ENCODE data around the gene ITPR1.

The ITPR1 gene

DNA sequence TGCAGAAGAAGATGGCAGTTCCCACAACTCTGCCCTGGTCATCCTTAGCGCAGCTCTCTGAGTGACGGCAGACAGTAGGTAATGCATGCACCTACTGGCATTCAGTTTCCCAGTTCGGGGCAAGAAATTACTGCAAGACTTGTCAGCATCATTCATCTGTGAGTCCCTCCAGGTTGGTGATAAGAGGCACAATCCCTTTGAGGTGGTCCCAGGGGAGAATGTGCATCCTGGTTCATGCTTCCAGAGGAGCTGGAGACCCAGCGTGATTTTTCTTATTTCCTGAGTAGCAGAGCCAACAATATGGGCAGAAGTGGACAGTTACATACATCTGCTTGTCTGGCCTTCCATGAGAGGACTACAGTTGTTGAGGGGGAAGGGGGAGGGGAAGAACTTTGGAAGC lies 250.2 kb downstream of the ITPR1 start:
- no peak for DNase-seq (ENCODE audit: low read depth in 2 of 2)
- TF ChIP-seq, protein P1, sequence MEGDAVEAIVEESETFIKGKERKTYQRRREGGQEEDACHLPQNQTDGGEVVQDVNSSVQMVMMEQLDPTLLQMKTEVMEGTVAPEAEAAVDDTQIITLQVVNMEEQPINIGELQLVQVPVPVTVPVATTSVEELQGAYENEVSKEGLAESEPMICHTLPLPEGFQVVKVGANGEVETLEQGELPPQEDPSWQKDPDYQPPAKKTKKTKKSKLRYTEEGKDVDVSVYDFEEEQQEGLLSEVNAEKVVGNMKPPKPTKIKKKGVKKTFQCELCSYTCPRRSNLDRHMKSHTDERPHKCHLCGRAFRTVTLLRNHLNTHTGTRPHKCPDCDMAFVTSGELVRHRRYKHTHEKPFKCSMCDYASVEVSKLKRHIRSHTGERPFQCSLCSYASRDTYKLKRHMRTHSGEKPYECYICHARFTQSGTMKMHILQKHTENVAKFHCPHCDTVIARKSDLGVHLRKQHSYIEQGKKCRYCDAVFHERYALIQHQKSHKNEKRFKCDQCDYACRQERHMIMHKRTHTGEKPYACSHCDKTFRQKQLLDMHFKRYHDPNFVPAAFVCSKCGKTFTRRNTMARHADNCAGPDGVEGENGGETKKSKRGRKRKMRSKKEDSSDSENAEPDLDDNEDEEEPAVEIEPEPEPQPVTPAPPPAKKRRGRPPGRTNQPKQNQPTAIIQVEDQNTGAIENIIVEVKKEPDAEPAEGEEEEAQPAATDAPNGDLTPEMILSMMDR (IDR thresholded peaks at IDR 0.05; ENCODE audit: low read depth, low read length): no peak
- no peak overlapping the region for H3K4me3 ChIP-seq (replicated peaks in 1 of 2; ENCODE audit: low read depth in 2 of 2, low read length in 2 of 2)

DNA sequence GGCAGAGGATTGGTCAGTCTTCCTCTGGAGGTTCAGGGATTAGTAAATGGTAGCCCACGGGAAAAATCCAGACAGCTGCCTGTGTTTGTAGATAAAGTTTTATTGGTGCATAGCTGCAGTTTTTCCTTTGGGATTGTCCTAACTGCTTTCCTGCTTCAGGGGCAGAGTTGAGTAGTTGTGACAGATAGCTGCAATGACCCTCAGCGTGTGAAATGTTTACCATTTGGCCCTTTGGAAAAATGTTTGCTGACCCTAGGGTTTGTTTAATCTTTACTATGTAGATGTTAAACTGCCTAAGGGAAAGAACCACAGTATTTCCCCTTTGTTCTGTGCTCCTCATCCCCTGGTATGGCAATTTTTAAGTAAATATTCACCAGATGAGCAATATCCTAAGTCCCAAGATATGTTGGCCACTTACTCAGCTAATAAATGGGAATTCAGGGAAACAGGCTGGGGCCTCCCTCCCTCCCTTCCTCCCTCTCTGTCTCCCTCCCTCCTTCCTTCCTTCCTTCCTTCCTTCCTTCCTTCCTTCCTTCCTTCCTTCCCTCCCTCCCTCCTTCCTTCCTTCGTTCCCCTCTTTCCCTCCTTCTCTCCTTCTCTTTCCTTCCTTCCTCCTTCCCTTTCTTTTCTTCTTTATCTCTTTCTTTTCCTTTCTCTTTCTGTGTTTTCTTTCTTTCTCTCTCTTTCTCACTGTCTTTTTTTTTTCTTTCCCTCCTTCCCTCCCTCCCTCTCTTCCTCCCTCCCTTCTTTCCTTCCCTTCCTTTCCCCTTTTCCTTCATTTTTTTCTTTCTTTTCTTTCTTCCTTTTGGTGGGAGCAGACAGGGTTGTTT lies 251.5 kb downstream of the ITPR1 start:
- peak; percentile 43 to 63 for DNase-seq (ENCODE audit: low read depth in 2 of 2)
- TF ChIP-seq, protein P1 (IDR thresholded peaks at IDR 0.05; ENCODE audit: low read depth, low read length): no peak

DNA sequence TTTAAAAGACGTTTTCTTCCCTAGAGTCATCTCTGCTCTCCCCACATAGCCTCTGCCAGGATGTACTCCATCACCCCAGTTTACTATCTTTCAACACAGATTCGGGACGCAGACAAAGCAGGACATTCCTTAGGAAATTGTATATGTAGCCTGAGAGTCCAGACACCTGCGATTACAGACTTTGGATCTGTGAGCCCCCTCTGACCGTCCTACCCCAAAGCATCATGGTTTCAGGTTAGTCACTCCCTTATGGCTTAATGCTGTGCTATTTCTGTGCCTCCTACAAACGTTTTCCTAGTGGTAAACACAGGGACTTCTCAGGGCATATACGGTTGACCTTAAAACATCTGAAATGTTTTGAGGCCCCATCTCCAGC lies 252.1 kb downstream of the ITPR1 start:
- TF ChIP-seq, protein P1 (IDR thresholded peaks at IDR 0.05; ENCODE audit: low read depth, low read length): no peak
- no peak overlapping the region for H3K4me3 ChIP-seq (replicated peaks in 1 of 2; ENCODE audit: low read depth in 2 of 2, low read length in 2 of 2)
- no peak for DNase-seq (ENCODE audit: low read depth in 2 of 2)

More for the DNA sequence above, 251.5 kb downstream of the ITPR1 start:
- no peak overlapping the region for H3K4me3 ChIP-seq (replicated peaks in 1 of 2; ENCODE audit: low read depth in 2 of 2, low read length in 2 of 2)

DNA sequence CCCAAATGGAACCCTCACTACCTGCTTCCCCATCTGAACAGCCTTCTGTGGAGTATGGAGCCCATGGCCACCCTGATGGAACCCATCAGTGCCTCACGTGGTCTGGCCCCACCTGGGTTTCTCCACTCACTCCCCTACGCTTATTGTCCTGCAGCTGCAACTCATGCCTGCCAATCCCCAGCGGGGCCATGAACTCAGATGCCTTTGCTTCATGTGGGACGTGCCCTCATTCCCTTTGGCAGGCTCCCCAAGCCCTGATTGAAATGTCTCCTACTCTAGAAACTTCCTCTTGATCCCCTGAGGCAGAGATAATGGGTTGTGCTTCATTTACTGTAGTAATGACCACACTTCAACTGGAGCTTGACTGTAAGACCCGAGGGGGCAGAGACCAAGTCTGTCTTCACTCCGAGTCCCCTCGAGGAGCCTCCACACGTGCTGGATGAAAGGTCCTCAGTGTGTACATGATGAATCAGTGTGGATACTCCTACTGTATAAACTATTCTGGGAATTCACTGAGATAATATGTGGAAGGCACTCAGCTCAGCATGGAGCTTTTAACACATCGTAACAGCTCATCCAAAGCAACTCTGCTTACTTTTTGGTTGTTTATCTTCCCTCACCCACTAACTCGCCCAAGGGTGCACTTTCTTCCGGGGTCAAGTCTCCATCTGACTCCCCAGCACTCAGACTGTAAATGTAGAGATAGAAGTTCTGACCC lies 253.3 kb downstream of the ITPR1 start:
- peak; percentile 70 to 81 for DNase-seq (ENCODE audit: low read depth in 2 of 2)
- no peak overlapping the region for H3K4me3 ChIP-seq (replicated peaks in 1 of 2; ENCODE audit: low read depth in 2 of 2, low read length in 2 of 2)
- TF ChIP-seq, protein P1 (IDR thresholded peaks at IDR 0.05; ENCODE audit: low read depth, low read length): no peak

DNA sequence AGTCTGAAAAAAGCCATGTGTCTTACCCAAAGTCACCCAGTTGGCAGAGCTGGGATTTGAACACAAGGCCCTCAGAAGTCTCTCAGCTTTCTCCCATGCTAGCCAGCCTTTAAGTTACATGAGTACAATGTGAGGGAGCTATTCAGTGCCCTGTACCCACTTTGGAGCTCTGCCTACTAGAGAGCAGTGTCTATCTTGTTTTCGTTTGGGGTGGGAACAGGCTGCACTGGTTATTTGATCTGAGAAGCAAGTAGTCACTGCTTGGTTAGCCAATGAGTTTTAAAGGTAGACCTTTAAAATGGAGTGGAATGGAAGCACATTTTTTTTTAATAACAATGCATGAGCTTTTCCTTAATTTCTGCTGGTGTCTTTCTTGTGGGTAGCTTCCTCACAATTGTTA lies 255.0 kb downstream of the ITPR1 start:
- no peak for DNase-seq (ENCODE audit: low read depth in 2 of 2)
- TF ChIP-seq, protein P1 (IDR thresholded peaks at IDR 0.05; ENCODE audit: low read depth, low read length): no peak
- no peak overlapping the region for H3K4me3 ChIP-seq (replicated peaks in 1 of 2; ENCODE audit: low read depth in 2 of 2, low read length in 2 of 2)

DNA sequence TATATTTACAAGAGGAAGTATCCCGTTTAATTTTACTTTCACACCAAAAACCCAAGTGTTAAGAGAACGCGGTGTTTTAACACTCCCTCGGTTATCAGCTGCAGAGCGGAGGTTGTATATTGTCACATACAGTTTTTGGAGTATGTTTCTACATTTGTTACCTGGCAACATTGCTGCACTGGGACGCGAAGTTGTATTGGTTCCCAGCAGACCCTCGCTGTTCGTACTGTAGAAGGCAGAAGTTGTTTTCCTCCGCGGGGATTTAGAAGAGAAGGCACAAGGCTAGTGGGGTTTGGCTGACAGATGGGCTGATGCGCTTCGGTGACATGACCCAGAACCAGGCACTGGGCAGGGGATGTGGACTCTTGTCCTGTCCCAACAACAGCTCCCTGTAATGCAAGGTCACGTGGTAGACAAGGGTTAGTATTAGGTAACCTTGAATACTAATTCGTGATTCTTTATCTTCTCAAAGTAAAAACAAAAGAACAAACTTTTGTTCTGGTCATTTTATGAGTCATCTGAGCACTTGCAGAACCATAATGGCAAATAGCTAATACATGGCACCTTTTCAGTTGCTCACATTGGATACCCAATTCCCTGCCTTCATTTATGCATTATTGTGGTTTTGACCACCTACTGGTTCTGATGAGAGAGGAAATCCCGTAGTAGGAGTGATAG lies 255.7 kb downstream of the ITPR1 start:
- no peak overlapping the region for H3K4me3 ChIP-seq (replicated peaks in 1 of 2; ENCODE audit: low read depth in 2 of 2, low read length in 2 of 2)
- no peak for DNase-seq (ENCODE audit: low read depth in 2 of 2)
- TF ChIP-seq, protein P1 (IDR thresholded peaks at IDR 0.05; ENCODE audit: low read depth, low read length): no peak

All from cardiac fibroblast (primary cell).